ENCODE data around the gene SMIM38. TPM values are rescaled to one million over a fixed set of nuclear protein-coding genes. Genes with fewer than 3 reads are reported as not detected.

The SMIM38 gene
- total RNA-seq, 1 experiment from 2014 or later: 0.09 TPM

- no peak overlapping the region for H3K18ac ChIP-seq (ENCODE audit: insufficient read length, low read depth, low read length)
- H3K4ac ChIP-seq (ENCODE audit: low read depth, low read length): no peak overlapping the region
- H3T11ph ChIP-seq (ENCODE audit: low read length): no peak overlapping the region
- no peak overlapping the region for H2AK5ac ChIP-seq (ENCODE audit: insufficient read length, low read length)
- H2BK15ac ChIP-seq (ENCODE audit: low read depth, low read length): no peak overlapping the region
- no peak for DNase-seq
- Mint-ChIP-seq H3K27me3 (ENCODE audit: low read depth) (peaks cover 21% of the 10 kb centered on the region), H3K4me1 (peaks cover 3 to 6% of the 10 kb centered on the region in 2 experiments; a peak in 3 of 4 replicates), H3K36me3 (ENCODE audit: insufficient read depth in 1 of 3, low read depth in 3 of 3) (no peaks in the 10 kb centered on the region), H3K9me3 (peaks cover 4 to 11% of the 10 kb centered on the region in 2 experiments; a peak in 2 of 5 replicates), H3K27ac (no peak overlapping the region), H3K4me3 (no peak overlapping the region)
- no peak overlapping the region for H2AFZ ChIP-seq (ENCODE audit: low read length)
- H3K4me1 ChIP-seq (ENCODE audit: insufficient read depth, low read length): no peaks in the 10 kb centered on the region
- no peak overlapping the region for H2BK120ac ChIP-seq (ENCODE audit: low read depth, low read length, poor library complexity, severe bottlenecking)
- no peak for TF ChIP-seq CTCF (conservative IDR thresholded peaks at IDR 0.05)
- no peak overlapping the region for H3K4me2 ChIP-seq (ENCODE audit: insufficient read depth, insufficient read length, low read length)
- H3K23ac ChIP-seq (ENCODE audit: insufficient read length, low read depth, low read length): no peak overlapping the region
- H4K5ac ChIP-seq (ENCODE audit: insufficient read length, low read depth, low read length): no peak overlapping the region
- H4K8ac ChIP-seq (replicated peaks; ENCODE audit: insufficient read length, low read depth, low read length): no peak overlapping the region
- H2BK12ac ChIP-seq (ENCODE audit: insufficient read length, low read depth, low read length): no peak overlapping the region
- WGBS (ENCODE audit: extremely low coverage, insufficient read length, low lambda C conversion rate): no CpG with 5 or more reads among the region's 6 CpGs
- no peaks in the 10 kb centered on the region for H3K9me3 ChIP-seq (ENCODE audit: control insufficient read depth, low read depth, low read length)
- no peak overlapping the region for H3K14ac ChIP-seq (ENCODE audit: insufficient read depth, low read length)
- no peaks in the 10 kb centered on the region for H3K27me3 ChIP-seq (ENCODE audit: insufficient read depth, low read length)
- H4K91ac ChIP-seq (ENCODE audit: insufficient read length, low read depth, low read length): no peak overlapping the region
- no peaks in the 10 kb centered on the region for H4K20me1 ChIP-seq (ENCODE audit: control insufficient read depth, insufficient read depth, insufficient read length)
- H2BK20ac ChIP-seq (ENCODE audit: low read depth, low read length, poor library complexity, severe bottlenecking): no peak overlapping the region
- no peaks in the 10 kb centered on the region for H3K79me1 ChIP-seq (ENCODE audit: insufficient read depth, low read depth, low read length, poor library complexity, severe bottlenecking)
- no peak overlapping the region for H3K56ac ChIP-seq (ENCODE audit: insufficient read length, low read depth, low read length)
- no peaks in the 10 kb centered on the region for H3K23me2 ChIP-seq (ENCODE audit: insufficient read length, low read depth, low read length, poor library complexity, severe bottlenecking)
- no peak overlapping the region for H3K27ac ChIP-seq (ENCODE audit: insufficient read length, low read depth, low read length)
- H3K9ac ChIP-seq (ENCODE audit: extremely low read depth, insufficient read length, low read length): no peak overlapping the region
- no peak overlapping the region for H2BK5ac ChIP-seq (ENCODE audit: insufficient read length, low read length)
- no peaks in the 10 kb centered on the region for H3K79me2 ChIP-seq (ENCODE audit: insufficient read depth, low read length)
Observed at GRCh38 chr11:69171476-69172240, 15.9 kb downstream of the SMIM38 start.

All from H9 (cell line).